HepG2 (cell line): ENCODE results near the gene TTPAL. TPM values are rescaled to one million over a fixed set of nuclear protein-coding genes. Genes with fewer than 3 reads are reported as not detected.
A peak's percentile ranks its signal among the peaks of the same experiment; 100 is the strongest.

Experiments used
- AHR ChIP-seq: IDR thresholded peaks from 2 replicates; pipeline ENCODE4 v1.6.1; 2018; ENCODE audit warnings: missing genetic modification reagents, missing compliant biosample characterization
- ARID2 ChIP-seq: sonication (generic); formaldehyde crosslinking; IDR thresholded peaks from 2 replicates; pipeline ENCODE4 v1.8.1; 2022; ENCODE audit warnings: mild to moderate bottlenecking, missing genetic modification reagents, borderline replicate concordance
- BRCA1 ChIP-seq: sonication (generic); formaldehyde crosslinking; IDR thresholded peaks from 2 replicates; pipeline ENCODE4 v1.4.0; 2020; ENCODE audit warnings: missing genetic modification reagents
- CEBPG ChIP-seq: IDR thresholded peaks from 2 replicates; pipeline ENCODE4 v1.6.1; 2016
- CREM ChIP-seq, 2 experiments: sonication (generic) in 1 of 2; formaldehyde crosslinking in 1 of 2; IDR thresholded peaks; 2 replicates each; pipeline versions ENCODE4 v1.4.0 to v1.6.1; 2016 to 2020; ENCODE audit warnings: antibody characterized with exemption in 1 of 2, mild to moderate bottlenecking in 1 of 2, missing genetic modification reagents in 1 of 2
- DR1 ChIP-seq: sonication (generic); formaldehyde crosslinking; IDR thresholded peaks from 2 replicates; pipeline ENCODE4 v1.8.0; 2021; ENCODE audit warnings: mild to moderate bottlenecking, missing genetic modification reagents, inconsistent platforms
- JUN ChIP-seq: sonication (generic); formaldehyde crosslinking; IDR thresholded peaks from 2 replicates; pipeline ENCODE4 v1.4.0; 2020; ENCODE audit warnings: mild to moderate bottlenecking, missing genetic modification reagents
- NR2F1 ChIP-seq, 2 experiments: fragments of 450-650 bp in 1 of 2; formaldehyde crosslinking in 1 of 2; IDR thresholded peaks; 2 replicates each; pipeline versions ENCODE4 v1.5.0 to v1.6.1; 2016 to 2020; ENCODE audit warnings: mild to moderate bottlenecking in 1 of 2, missing compliant biosample characterization in 1 of 2, missing genetic modification reagents in 1 of 2, moderate library complexity in 1 of 2
- RAD51 ChIP-seq: fragments of 450-650 bp; IDR thresholded peaks from 2 replicates; pipeline ENCODE4 v1.6.1; 2016; ENCODE audit warnings: borderline replicate concordance
- SOX6 ChIP-seq, 2 experiments: fragments of 450-650 bp in 1 of 2; sonication (generic) in 1 of 2; formaldehyde crosslinking in 1 of 2; IDR thresholded peaks; 2 replicates each; pipeline versions ENCODE4 v1.4.0 to v1.6.1; 2017 to 2020; ENCODE audit warnings: antibody characterized with exemption in 1 of 2, mild to moderate bottlenecking in 1 of 2, missing genetic modification reagents in 1 of 2
- TBP ChIP-seq: sonication (generic); formaldehyde crosslinking; IDR thresholded peaks from 2 replicates; pipeline ENCODE4 v1.5.0; 2020; ENCODE audit warnings: missing genetic modification reagents
- ZFP1 ChIP-seq: IDR thresholded peaks from 2 replicates; pipeline ENCODE4 v1.6.1; 2016
- ZMYM4 ChIP-seq: sonication (generic); formaldehyde crosslinking; IDR thresholded peaks from 2 replicates; pipeline ENCODE4 v1.8.1; 2023; ENCODE audit warnings: mild to moderate bottlenecking, missing genetic modification reagents
- ZNF260 ChIP-seq: sonication (generic); formaldehyde crosslinking; IDR thresholded peaks from 2 replicates; pipeline ENCODE4 v1.4.0; 2020; ENCODE audit warnings: missing genetic modification reagents, low read depth, mild to moderate bottlenecking, borderline replicate concordance
- ZNF333 ChIP-seq: sonication (generic); formaldehyde crosslinking; IDR thresholded peaks from 2 replicates; pipeline ENCODE4 v1.4.0; 2020; ENCODE audit warnings: mild to moderate bottlenecking, missing genetic modification reagents, borderline replicate concordance
- ZNF543 ChIP-seq: sonication (generic); formaldehyde crosslinking; IDR thresholded peaks from 2 replicates; pipeline ENCODE4 v1.4.0; 2020; ENCODE audit warnings: mild to moderate bottlenecking, missing genetic modification reagents
- ZNF556 ChIP-seq: sonication (generic); formaldehyde crosslinking; IDR thresholded peaks from 2 replicates; pipeline ENCODE4 v1.4.0; 2020; ENCODE audit warnings: mild to moderate bottlenecking, missing genetic modification reagents, borderline replicate concordance
- ZNF891 ChIP-seq: sonication (generic); formaldehyde crosslinking; IDR thresholded peaks from 2 replicates; pipeline ENCODE4 v1.5.0; 2020; ENCODE audit warnings: mild to moderate bottlenecking, missing genetic modification reagents
- polyA plus RNA-seq, 8 experiments: library from polyadenylated mRNA; depleted of rRNA in 3 of 8; stranded (reverse) in 7 of 8; unstranded in 1 of 8; fragments of >200 nt; fragmentation: Illumina TruSeq in 4 of 8; extraction: Trizol in 4 of 8; gene quantifications; 2 replicates each; pipeline versions ENCODE4 v1.2.1 to v1.2.3, GENCODE V29; 2011 to 2016; ENCODE audit warnings: low read depth in 4 of 8, missing spikeins in 1 of 8, mixed read lengths in 1 of 8; ENCODE audit not compliant: insufficient read depth in 1 of 8
- total RNA-seq, 5 experiments: library from RNA; depleted of rRNA; stranded (reverse); fragments of >200 nt; fragmentation: Illumina TruSeq; extraction: Trizol; gene quantifications; 2 replicates each; pipeline ENCODE4 v1.2.3, GENCODE V29; 2016; ENCODE audit warnings: low read depth in 1 of 5
- TF ChIP-seq, protein P1 (sequence below): sonication (generic); formaldehyde crosslinking; IDR thresholded peaks from 2 replicates; pipeline ENCODE4 v1.5.0; 2020; ENCODE audit warnings: missing genetic modification reagents
- TF ChIP-seq, protein P2 (sequence below): sonication (generic); formaldehyde crosslinking; IDR thresholded peaks from 2 replicates; pipeline ENCODE4 v1.4.0; 2020; ENCODE audit warnings: missing genetic modification reagents, mild to moderate bottlenecking, borderline replicate concordance
- TF ChIP-seq, protein P3 (sequence below): sonication (generic); formaldehyde crosslinking; IDR thresholded peaks from 2 replicates; pipeline ENCODE4 v1.5.0; 2020; ENCODE audit warnings: mild to moderate bottlenecking, missing genetic modification reagents, moderate library complexity
- TF ChIP-seq, protein P4 (sequence below): sonication (generic); formaldehyde crosslinking; IDR thresholded peaks from 2 replicates; pipeline ENCODE4 v1.5.1; 2020; ENCODE audit warnings: mild to moderate bottlenecking, missing genetic modification reagents, moderate library complexity

The TTPAL gene
- total and polyA plus RNA-seq, 2 of the 13 experiments (the other 11 are each of a cell fraction or from before 2014, with no cell fraction given), result 4.3 to 18.8 TPM

DNA sequence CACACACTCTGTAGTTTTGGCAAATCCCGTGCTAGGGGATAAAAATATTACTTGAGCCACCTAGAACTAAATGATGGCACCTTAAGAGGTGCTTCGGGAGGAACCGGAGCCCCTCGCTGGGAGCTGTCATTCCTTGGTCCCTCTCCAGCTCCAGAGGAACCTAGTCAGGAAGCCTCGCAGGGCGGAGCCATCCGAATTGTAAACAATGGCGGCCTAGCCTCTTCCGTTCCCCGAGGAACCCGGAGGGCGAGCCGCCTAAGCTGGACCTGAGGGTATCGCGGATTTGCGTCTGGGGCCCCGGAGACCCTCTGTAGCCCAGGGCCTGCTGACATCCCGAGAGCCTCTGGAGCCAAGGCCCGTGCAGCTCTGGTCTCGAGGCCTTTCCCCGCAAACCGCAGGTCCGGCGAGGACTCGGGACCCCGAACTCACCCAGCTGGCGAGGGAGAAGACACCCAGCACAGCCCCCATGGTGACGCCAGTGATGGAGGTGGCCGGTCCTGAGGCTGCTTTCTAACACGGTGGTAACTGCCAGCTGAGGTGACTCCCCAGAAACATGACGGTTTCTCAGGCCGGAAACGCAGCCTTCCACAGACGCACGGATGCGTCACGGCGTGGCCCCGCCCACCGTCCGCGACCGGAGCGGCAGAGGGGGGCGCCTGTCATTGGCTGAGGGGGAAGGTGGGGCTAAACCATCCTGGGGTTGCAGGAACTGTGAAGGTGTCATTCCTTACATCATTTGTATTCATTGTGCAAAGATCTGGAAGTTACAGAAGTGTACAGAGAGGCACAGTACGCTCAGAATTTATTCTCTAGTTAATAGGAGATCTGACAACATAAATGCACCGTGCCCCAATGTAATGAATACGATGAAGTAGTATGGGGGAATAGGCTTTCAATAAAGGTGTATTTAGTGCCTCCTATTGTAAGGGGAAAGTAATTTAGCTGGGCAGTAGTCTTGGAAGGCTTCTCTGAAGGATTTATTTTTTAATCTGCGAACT, 46.1 kb downstream of the TTPAL start, which contains the start of gene SERINC3 (continued):
- TF ChIP-seq, protein P1, sequence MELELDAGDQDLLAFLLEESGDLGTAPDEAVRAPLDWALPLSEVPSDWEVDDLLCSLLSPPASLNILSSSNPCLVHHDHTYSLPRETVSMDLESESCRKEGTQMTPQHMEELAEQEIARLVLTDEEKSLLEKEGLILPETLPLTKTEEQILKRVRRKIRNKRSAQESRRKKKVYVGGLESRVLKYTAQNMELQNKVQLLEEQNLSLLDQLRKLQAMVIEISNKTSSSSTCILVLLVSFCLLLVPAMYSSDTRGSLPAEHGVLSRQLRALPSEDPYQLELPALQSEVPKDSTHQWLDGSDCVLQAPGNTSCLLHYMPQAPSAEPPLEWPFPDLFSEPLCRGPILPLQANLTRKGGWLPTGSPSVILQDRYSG, result peak; percentile 65; the same call in 1 of the 2 replicates
- TF ChIP-seq, protein P2, sequence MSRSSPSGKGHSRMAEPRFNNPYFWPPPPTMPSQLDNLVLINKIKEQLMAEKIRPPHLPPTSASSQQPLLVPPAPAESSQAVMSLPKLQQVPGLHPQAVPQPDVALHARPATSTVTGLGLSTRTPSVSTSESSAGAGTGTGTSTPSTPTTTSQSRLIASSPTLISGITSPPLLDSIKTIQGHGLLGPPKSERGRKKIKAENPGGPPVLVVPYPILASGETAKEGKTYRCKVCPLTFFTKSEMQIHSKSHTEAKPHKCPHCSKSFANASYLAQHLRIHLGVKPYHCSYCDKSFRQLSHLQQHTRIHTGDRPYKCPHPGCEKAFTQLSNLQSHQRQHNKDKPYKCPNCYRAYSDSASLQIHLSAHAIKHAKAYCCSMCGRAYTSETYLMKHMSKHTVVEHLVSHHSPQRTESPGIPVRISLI (CRISPR knock-in tag), result peak; percentile 71; the same call in 1 of the 2 replicates
- peak; percentile 87; the same call in 1 of the 2 replicates for TF ChIP-seq DR1
- no peak for TF ChIP-seq ZNF260 (CRISPR knock-in tag)
- no peak for TF ChIP-seq RAD51
- no peak; the same call in 1 of the 2 replicates for TF ChIP-seq ZFP1 (CRISPR knock-in tag)
- peak; percentile 94 for TF ChIP-seq CREM (IDR thresholded peaks at IDR 0.05)
- no peak; the same call in 1 of the 2 replicates for TF ChIP-seq CREM (CRISPR knock-in tag; IDR thresholded peaks at IDR 0.05)
- no peak for TF ChIP-seq SOX6 (IDR thresholded peaks at IDR 0.05)
- TF ChIP-seq SOX6 (CRISPR knock-in tag; IDR thresholded peaks at IDR 0.05), result peak; percentile 85
- TF ChIP-seq ZNF891, result peak; percentile 100
- peak; percentile 92 for TF ChIP-seq ZMYM4
- 0 out of 4 replicates have a peak, but pooled peaks of 1 of the 2 experiments have one; percentile 24 for TF ChIP-seq NR2F1 (CRISPR knock-in tag; IDR thresholded peaks at IDR 0.05)
- peak; percentile 87 for TF ChIP-seq TBP (CRISPR knock-in tag)
- TF ChIP-seq AHR (CRISPR knock-in tag), result peak; percentile 97; the same call in 1 of the 2 replicates
- TF ChIP-seq, protein P3, sequence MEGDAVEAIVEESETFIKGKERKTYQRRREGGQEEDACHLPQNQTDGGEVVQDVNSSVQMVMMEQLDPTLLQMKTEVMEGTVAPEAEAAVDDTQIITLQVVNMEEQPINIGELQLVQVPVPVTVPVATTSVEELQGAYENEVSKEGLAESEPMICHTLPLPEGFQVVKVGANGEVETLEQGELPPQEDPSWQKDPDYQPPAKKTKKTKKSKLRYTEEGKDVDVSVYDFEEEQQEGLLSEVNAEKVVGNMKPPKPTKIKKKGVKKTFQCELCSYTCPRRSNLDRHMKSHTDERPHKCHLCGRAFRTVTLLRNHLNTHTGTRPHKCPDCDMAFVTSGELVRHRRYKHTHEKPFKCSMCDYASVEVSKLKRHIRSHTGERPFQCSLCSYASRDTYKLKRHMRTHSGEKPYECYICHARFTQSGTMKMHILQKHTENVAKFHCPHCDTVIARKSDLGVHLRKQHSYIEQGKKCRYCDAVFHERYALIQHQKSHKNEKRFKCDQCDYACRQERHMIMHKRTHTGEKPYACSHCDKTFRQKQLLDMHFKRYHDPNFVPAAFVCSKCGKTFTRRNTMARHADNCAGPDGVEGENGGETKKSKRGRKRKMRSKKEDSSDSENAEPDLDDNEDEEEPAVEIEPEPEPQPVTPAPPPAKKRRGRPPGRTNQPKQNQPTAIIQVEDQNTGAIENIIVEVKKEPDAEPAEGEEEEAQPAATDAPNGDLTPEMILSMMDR (CRISPR knock-in tag), result peak; percentile 6
- peak; percentile 53; the same call in 1 of the 2 replicates for TF ChIP-seq CEBPG (CRISPR knock-in tag)
- TF ChIP-seq ZNF556 (CRISPR knock-in tag), result peak; percentile 92
- TF ChIP-seq ZNF543 (CRISPR knock-in tag), result peak; percentile 85; the same call in 1 of the 2 replicates
- peak; percentile 88; the same call in 1 of the 2 replicates for TF ChIP-seq ZNF333 (CRISPR knock-in tag)
- peak; percentile 97 for TF ChIP-seq ARID2 (CRISPR knock-in tag)
- peak; percentile 86 for TF ChIP-seq JUN (CRISPR knock-in tag)
- peak; percentile 98 for TF ChIP-seq BRCA1 (CRISPR knock-in tag)
- TF ChIP-seq, protein P4, sequence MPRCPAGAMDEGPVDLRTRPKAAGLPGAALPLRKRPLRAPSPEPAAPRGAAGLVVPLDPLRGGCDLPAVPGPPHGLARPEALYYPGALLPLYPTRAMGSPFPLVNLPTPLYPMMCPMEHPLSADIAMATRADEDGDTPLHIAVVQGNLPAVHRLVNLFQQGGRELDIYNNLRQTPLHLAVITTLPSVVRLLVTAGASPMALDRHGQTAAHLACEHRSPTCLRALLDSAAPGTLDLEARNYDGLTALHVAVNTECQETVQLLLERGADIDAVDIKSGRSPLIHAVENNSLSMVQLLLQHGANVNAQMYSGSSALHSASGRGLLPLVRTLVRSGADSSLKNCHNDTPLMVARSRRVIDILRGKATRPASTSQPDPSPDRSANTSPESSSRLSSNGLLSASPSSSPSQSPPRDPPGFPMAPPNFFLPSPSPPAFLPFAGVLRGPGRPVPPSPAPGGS (CRISPR knock-in tag), result peak; percentile 96
